ENCODE measurements around the gene CNTN5.

The CNTN5 gene

DNA sequence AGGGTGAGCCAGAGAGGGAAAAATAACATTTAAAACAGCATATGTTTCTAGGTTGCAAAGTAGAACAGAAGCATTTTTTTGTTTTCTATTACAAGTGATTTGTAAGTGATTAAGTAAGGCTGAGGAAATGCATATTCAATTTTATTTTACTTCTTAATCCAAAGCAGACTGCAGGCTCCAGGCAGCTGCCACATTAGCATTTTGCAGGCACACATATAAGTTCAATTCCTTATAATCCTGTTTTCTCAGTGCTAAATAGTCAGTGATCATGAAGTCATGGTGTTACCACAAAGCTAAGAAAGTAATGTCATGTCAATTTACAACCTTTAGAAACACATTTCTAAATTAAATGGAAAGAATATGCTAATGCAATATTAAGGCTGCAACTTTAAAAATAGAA, 149.8 kb downstream of the CNTN5 start:
- no peak overlapping the region for H3K27ac ChIP-seq
- TF ChIP-seq, protein P1, sequence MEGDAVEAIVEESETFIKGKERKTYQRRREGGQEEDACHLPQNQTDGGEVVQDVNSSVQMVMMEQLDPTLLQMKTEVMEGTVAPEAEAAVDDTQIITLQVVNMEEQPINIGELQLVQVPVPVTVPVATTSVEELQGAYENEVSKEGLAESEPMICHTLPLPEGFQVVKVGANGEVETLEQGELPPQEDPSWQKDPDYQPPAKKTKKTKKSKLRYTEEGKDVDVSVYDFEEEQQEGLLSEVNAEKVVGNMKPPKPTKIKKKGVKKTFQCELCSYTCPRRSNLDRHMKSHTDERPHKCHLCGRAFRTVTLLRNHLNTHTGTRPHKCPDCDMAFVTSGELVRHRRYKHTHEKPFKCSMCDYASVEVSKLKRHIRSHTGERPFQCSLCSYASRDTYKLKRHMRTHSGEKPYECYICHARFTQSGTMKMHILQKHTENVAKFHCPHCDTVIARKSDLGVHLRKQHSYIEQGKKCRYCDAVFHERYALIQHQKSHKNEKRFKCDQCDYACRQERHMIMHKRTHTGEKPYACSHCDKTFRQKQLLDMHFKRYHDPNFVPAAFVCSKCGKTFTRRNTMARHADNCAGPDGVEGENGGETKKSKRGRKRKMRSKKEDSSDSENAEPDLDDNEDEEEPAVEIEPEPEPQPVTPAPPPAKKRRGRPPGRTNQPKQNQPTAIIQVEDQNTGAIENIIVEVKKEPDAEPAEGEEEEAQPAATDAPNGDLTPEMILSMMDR (conservative IDR thresholded peaks at IDR 0.05): no peak

DNA sequence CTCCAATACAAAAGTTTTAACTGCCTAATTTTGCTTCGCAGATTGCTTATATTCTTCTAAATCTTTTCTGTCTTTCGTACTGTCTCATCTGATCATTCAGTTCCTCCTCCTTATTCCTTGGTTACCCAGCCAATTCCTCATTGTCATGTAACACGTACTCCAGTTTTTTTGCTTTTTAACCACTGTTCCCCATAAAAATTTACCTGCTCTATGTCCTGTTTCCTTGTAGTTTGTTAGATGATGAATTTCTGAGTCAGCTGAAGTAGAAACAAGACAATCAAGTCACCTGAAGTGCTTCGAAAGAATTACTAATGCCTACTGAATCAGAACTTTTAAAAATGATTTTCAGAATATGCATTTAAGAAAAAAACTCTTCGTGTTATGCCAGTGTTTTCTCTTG, 150.6 kb downstream of the CNTN5 start:
- TF ChIP-seq, protein P1 (conservative IDR thresholded peaks at IDR 0.05): no peak
- no peak overlapping the region for H3K27ac ChIP-seq

GRCh38 chr11:99176430-99176829, 155.7 kb downstream of the CNTN5 start:
- TF ChIP-seq, protein P1 (conservative IDR thresholded peaks at IDR 0.05): no peak

GRCh38 chr11:99177446-99177845, 156.7 kb downstream of the CNTN5 start:
- H3K27ac ChIP-seq: no peak overlapping the region

More at GRCh38 chr11:99176430-99176829, 155.7 kb downstream of the CNTN5 start:
- no peak overlapping the region for H3K27ac ChIP-seq

GRCh38 chr11:99184146-99184545, 163.4 kb downstream of the CNTN5 start:
- TF ChIP-seq, protein P1 (conservative IDR thresholded peaks at IDR 0.05): no peak

More at GRCh38 chr11:99177446-99177845, 156.7 kb downstream of the CNTN5 start:
- TF ChIP-seq, protein P1 (conservative IDR thresholded peaks at IDR 0.05): no peak

GRCh38 chr11:99188221-99188620, 167.5 kb downstream of the CNTN5 start:
- H3K27ac ChIP-seq: no peak overlapping the region
- TF ChIP-seq, protein P1 (conservative IDR thresholded peaks at IDR 0.05): no peak

More at GRCh38 chr11:99184146-99184545, 163.4 kb downstream of the CNTN5 start:
- H3K27ac ChIP-seq: no peak overlapping the region

GRCh38 chr11:99192716-99193115, 172.0 kb downstream of the CNTN5 start:
- H3K27ac ChIP-seq: no peak overlapping the region
- TF ChIP-seq, protein P1 (conservative IDR thresholded peaks at IDR 0.05): no peak

All from VCaP (cell line).